Embryonic facial prominence (tissue), 1 donor: ENCODE measurements around the gene EML3.
"Not testable (repeated sequence)": the region's sequence is repeated elsewhere in the genome, so short reads cannot be mapped to it uniquely, and the experiment has no call there.

Experiments used
- DNase-seq: peaks from one replicate; pipeline ENCODE4 v3.0.0-alpha.2; 2016; ENCODE audit errors: extremely low spot score

The EML3 gene

GRCh38 chr11:62616957-62617356, 4.4 kb upstream of the EML3 start:
- DNase-seq = not testable (repeated sequence)

DNA sequence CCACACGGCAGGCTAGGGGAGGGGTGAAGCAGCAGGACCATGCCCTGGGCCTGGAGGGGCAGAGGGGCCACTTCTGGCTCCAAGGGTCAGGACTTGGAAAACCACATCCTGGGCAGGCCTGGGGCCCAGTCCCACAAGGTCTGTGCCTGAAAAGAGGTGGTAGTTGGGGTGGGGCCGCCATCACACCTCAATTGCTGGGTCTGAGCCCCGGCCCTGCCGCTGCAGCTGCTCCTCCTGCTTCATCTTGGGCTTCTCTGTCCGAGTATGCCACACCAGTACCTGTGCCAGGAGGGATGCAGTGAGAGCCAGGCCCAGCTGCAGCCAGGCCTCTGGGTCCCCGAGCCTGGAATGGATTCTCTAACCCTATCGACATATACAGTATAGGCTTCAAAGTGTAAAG, 2.9 kb upstream of the EML3 start:
- DNase-seq = no peak

- DNase-seq = no peak
These were observed 1.7 kb upstream of the EML3 start for GRCh38 chr11:62614275-62614674.

- no peak for DNase-seq
These were observed 760 bp upstream of the EML3 start for GRCh38 chr11:62613291-62613778.

GRCh38 chr11:62611705-62612365, 740 bp downstream of the EML3 start:
- no peak for DNase-seq

DNA sequence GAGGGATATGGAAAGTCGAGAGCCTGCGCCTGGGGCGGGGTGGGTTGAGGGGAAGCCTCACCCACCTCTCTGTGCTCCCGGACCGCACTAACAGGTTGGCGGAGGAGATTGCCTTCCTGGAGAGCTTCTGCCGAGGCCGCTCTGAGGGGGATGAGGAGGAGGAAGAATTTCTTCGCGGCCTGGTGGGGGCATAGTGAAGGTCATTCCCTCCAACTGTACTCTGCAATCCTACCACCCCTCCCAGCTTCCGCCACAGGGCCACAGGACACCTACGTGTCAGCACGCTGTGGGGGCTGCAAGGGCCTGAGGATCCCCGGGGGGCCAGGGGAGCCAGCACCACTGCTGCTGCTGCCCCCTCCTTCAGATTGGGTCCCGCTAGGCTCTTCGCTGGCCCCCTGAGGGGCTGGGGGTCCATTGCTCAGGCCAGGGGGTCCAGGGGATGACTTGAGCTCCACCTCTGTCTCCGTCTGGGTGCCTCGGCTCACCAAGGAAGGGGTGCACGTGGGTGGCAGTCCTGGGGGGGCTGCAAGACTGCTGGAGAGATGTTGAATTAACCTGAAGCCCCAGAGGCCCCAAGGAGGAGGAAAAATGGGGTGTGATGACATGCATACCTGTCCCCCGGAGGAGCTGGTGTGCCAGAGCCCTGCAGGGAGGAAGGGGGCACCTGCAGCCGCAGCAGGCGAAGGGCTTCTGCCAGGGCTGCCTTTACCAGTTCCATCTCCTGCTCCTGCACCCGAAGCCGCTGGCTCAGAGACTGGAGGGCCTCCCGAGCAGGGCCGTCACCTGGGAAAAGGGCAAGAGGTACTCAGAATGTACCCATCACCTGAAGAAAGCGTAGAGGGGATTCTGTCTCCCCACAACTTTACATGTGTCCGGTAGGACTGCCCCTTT, 1.5 kb downstream of the EML3 start:
- DNase-seq = no peak

- no peak for DNase-seq
These were observed 2.2 kb downstream of the EML3 start for GRCh38 chr11:62610403-62610802.

GRCh38 chr11:62608776-62609175, 3.8 kb downstream of the EML3 start:
- DNase-seq = no peak

- DNase-seq = no peak
These were observed 4.9 kb downstream of the EML3 start for GRCh38 chr11:62607714-62608113.

GRCh38 chr11:62605902-62606301, 6.7 kb downstream of the EML3 start:
- DNase-seq = no peak

DNA sequence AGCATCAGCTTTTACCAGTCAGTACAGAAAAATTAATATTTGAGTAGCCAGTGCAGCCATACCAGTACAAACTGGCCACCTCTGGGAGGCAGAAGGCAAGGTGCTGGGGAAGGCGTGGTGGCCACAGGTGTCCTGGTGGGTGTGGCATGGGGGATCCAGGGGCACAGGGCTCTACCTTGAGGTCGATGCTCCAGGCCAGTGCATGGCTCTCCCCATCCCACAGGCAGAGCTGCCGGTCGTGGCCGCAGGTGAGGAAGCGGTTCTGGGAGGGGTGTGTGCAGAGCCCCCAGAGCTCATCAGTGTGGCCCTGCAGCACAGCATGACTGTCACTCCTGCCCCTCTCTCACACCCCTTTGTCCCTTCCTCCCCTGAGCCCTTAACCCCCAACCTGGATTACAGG, 7.1 kb downstream of the EML3 start:
- DNase-seq = no peak

DNA sequence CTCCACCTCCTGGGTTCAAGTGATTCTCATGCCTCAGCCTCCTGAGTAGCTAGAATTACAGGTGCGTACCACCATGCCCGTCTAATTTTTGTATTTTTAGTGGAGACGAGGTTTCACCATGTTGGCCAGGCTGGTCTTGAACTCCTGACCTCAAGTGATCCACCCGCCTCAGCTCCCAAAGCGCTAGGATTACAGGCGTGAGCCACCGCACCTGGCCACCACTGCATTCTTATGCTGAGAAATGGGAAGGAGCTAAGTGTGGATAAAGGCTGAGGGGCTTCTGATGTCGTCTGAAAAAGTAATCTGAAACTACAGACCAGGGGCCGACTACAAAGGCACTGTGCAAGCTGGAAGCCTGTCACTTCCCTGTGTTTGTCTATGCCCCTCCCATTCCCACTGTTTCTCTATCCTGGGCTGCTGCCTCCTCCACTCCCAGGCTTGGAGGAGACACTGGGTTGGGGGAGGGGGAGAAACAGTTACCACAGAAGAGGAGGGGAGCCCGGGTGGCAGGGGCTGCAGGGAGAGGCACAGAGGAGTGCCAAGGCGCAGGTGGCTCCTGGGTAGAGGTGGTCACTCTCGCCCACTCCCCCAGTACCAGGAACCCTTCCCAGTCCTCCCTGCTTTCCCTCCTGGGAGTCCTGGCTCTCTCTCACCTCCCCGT, 8.0 kb downstream of the EML3 start:
- no peak for DNase-seq

DNA sequence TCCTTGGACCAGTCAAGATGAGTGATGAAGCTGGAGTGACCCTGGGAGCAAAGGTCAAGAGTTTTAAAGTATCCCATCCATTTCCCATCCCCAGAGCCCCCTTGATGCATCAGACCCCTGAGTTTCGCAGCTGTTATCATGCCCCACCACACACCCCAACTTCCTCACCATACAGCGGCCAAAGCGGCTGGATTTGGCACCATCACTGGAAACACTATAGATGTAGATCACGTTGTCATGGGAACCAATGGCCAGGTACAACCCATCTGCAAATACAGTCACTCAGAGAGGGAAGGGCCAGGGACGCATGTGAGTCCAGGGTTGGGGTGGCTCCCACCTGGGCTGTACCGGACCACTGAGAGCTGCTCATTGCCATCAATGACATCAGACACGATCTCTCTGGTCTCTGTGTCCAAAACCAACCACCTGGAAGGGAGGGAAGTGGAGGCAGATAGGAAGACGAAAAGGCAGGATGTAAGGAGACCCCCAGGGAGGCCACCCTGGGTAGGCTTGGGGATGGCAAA, 8.7 kb downstream of the EML3 start:
- DNase-seq = no peak

DNA sequence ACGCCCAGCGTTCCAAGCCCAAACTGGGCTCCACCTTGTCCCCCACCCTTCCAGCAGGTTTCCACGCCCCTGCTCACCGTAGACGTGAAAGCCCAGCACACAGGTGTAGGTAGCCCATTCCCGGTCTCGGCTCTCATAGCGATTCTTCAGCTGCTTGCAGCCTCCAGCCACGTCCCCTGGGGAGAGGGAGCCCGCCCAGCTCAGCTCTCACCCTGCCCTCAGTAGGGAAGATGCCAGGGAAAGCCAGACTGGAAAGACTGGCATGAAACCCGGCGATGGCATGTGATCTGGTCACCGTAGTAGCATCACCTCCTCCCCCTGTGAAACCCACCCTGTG, 9.5 kb downstream of the EML3 start:
- no peak for DNase-seq

DNA sequence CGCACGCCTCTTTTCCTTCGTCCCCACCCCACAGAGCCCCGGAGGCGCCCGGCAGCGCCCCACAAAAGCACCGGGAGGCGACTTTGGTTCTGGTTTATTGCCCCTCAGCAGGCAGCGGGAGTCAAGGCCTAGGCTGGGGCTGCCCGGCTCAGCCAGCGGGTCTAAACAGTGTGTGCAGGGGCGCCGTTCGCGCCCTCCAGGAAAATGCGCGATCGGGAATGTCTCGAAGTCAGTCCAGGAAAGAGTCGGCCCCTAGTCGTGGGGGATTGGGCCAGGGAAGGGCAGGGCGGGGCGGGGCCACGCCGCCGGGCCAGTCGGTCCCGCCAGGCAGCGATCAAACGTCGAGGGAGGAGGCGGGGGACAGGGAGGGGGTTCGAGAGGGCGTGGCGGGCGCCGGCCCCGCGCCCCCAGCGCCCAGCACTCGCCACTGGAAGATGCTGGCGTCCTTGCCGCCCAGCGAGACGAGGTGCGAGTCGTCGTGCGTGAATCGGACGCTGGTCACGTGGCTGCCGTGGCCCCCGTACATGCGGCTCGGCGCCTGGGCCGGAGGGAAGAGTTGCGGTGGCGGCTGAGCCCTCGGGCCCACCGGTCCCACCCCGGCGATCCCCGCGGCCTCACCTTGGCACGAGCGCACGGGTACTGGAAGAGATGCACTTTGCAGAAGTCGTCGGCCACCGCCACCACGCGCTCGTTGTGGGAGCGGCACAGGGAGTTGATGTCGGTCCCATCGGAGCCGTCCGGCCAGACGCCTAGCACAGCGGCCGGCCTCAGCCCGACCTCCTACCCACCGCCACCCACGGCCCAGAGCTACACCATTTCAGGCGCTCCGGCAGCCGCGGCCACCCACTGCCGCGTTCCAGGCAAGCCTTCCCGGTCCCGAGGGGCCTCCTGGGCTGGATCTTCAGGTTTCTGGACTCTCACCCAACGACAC, 10.2 kb downstream of the EML3 start:
- no peak for DNase-seq

DNA sequence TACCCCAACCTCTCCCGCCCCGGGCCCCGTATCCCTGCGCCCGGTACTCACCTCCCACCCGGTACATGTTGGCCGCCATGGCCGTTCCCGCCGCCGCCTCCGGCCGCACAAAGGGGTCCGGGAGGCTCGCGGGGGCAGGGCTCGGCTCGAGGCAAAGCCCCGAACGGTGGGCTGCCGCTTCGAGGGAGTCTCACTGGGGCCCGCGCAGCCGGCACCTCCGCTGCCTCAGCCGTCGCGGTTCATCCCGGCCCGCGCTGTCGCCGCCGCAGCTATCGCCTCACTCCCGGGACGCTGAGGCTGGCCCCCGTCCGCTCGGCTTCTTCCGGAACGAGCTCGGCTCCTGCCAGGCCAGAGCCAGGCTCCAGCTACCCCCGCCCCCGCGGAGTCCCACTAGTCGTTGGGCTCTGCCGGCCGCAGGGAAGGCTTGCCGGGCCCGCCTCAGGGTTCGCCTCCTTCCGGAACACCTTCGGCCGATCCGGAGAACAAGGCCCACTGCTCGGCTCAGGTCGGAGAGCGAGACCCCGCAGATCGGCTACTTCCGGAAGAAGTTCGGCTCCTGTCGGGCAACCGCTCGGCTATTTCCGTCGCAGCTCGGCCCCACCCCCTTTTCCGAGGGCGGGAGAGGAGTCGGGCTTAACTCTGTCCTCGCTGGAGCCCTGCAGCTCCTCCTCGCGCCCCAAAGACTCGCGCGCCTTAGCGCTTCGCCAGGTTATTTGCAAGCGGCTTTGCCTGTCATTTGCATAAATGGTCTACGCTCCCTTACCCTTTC, 11.0 kb downstream of the EML3 start, which contains the start of gene MTA2:
Gene MTA2 (minus strand): TSS at position 494 of the 769 bp plus-strand sequence. CDS start 415 bp downstream, at position 79.
- peak; percentile 97 for DNase-seq

GRCh38 chr11:62601122-62601371, 11.5 kb downstream of the EML3 start:
- no peak for DNase-seq

DNA sequence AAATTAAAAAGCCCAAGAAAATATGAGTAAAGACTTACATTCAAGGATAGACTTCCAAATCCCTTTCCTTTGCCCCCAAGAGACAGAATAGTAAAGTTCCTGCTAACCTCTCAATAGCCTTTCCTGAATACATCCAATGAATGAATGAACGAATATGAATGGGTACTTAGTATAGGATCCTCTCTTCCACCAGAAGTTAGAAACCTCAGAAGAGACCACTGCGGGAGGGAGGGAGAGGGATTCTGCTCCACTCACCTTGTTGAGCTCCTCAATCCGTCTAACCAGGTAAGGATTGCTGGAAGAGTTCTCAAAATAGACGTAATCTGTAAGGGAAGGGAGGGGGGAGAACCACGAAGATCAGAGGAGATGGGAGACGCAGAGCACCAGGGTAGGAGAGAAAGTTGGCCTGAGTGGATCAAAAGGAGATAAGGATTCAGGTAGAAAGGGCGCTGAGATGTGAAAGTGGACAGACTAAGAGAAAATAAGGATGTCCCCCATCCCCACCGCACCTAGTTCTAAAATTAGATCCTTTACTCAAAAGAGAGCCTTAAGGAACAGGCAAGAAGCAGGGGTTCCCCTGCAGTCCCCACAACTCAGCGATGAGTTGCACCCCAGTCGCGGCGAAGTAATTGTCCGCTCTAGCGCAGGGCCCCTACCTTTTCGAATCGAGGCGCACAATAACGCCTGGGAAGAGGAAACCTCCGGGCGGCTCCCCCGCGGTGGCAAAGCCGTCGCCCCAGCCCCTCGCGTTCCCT, 12.0 kb downstream of the EML3 start:
- no peak for DNase-seq

DNA sequence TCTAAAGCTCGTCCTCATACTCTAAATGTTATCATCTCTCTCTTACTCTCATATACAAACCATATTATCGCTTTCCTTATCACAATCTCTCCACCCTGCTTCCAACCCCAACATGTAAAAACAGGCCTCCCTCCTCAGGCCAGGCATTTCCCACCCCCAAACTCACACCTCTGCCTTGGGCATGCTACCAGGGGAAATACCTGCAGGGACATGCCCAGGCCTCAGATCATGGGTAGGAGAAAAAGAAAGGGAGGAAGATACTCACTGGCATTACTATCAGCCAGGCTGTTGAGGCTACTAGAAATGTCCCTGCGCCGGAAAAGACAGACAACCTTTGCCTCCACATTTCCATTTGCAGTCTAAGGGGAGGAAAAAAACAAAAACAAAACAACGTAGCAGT, 12.7 kb downstream of the EML3 start:
- DNase-seq = no peak
